Endometrial microvascular endothelial cells (primary cell): ENCODE results near the gene NKPD1. TPM values are rescaled to one million over a fixed set of nuclear protein-coding genes. Genes with fewer than 3 reads are reported as not detected.

ENCODE experiments used
- in situ Hi-C: cut with HindIII; loops from 2 replicates; pipeline ENCODE4 v1.10.0; 2017; ENCODE audit warnings: low sequenced_read_pairs, low pct_unique_long_range_greater_than_20kb; ENCODE audit errors: inconsistent ontology term
- total RNA-seq: library from RNA; depleted of rRNA; stranded (reverse); fragments of >200 nt; gene quantifications from one replicate; pipeline ENCODE4 v1.2.3, GENCODE V29; 2015; ENCODE audit errors: inconsistent ontology term

Gene NKPD1
- total RNA-seq, result not detected

- in situ Hi-C loops, result no loop called here
These were observed at the start of gene NKPD1 for GRCh38 chr19:45160870-45161737. Gene NKPD1 (minus strand): TSS chr19:45160982. CDS start chr19:45160150, 832 bp downstream.

DNA sequence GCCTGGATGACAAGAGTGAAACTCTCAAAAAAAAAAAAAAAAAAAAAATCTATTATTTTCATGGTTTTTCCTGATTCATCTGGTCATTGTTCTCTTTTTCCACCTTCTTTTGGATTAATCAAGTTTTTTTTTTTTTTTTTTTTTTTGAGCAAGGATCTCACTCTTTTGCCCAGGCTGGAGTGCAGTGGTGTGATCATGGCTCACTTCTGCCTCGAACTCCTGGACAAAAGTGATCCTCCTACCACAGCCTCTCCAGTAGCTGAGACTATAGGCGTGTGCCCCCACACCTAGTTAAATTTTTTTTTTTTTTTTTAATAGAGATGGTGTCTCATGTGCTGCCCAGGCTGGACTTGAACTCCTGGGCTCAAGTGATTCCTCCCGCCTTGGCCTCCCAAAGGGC lies 45.5 kb upstream of the NKPD1 start:
- in situ Hi-C loops, result no loop called here

DNA sequence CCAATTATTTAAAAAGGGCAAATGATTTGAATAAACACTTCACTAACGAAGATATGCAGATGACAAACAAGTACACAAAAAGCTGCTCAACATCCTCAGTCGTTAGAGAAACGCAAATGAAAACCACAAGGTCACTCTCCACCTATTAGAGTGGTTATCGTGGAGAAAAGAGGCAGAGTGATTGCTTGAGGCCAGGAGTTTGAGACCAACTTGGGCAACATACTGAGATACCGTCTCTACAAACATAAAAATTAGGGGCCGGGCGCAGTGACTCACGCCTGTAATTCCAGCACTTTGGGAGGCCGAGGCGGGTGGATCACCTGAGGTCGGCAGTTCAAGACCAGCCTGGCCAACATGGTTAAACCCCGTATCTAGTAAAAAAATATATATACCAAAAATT lies 45.0 kb upstream of the NKPD1 start:
- in situ Hi-C loops, result no loop called here

- in situ Hi-C loops, result no loop called here
These were observed 41.9 kb upstream of the NKPD1 start for GRCh38 chr19:45202637-45203036.

- in situ Hi-C loops, result no loop called here
These were observed 39.8 kb upstream of the NKPD1 start for GRCh38 chr19:45200568-45200967.

DNA sequence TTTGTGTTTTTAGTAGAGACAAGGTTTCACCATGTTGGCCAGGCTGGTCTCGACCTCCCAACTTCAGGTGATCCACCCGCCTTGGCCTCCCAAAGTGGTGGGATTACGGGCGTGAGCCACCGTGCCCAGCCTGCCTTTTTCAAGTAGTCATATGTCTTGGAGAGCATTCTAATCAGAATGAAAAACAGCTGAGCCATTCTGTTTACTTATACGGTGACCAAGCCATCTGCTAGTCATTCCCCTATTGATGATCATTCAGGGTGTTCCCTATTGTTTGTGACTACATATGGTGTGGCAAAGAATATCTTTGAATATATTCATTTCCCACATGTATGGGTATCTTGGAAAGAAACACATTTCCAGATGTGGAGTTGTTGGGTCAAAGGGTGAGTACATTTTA lies 35.0 kb upstream of the NKPD1 start:
- in situ Hi-C loops, result no loop called here

GRCh38 chr19:45191375-45191774 lies 30.6 kb upstream of the NKPD1 start:
- in situ Hi-C loops, result no loop called here

DNA sequence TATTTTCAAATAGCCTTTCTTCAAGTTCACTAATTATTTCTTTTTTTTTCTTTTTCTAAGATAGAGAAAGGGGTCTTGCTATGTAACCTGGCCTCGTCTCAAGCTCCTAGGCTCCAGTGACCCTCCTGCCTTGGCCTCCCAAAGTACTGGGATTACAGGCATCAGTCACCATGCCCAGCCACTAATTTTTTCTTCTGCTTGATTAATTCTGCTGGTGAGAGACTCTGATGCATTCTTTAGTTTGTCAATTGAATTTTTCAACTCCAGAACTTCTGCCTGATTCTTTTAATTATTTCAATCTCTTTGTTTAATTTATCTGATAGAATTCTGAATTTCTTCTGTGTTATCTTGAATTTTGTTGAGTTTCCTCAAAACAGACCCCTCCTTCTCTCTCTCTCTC lies 29.2 kb upstream of the NKPD1 start:
- in situ Hi-C loops, result no loop called here

DNA sequence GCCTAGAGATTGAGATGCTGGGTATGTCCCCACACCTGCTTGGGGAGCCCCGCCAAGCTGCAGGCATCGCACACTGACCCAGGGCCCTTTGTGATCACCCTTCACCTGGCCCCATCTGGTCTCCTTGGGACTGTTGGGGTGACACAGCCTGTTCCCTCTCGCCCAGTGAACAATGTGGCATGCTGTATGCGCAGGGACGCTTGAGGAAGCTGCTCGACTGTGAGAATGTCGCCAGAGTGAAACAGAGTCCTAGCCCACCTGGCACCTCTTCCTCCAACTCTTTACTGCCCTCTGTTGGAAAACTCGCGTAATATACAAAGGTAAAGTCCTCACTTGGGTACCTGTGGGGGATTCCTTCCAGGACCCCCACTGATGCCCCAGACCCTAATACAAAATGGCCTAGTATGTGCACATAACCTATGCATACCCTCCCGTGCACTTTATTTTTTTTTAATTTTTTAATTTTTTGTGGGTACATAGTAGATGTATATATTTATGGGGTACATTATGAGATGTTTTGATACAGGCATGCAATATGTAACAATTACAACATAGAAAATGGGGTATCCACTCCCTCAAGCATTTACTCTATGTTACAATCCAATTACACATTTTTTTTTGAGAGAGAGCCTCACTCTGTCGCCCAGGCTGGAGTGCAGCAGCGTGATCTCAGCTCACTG lies 26.8 kb upstream of the NKPD1 start:
- in situ Hi-C loops, result no loop called here

DNA sequence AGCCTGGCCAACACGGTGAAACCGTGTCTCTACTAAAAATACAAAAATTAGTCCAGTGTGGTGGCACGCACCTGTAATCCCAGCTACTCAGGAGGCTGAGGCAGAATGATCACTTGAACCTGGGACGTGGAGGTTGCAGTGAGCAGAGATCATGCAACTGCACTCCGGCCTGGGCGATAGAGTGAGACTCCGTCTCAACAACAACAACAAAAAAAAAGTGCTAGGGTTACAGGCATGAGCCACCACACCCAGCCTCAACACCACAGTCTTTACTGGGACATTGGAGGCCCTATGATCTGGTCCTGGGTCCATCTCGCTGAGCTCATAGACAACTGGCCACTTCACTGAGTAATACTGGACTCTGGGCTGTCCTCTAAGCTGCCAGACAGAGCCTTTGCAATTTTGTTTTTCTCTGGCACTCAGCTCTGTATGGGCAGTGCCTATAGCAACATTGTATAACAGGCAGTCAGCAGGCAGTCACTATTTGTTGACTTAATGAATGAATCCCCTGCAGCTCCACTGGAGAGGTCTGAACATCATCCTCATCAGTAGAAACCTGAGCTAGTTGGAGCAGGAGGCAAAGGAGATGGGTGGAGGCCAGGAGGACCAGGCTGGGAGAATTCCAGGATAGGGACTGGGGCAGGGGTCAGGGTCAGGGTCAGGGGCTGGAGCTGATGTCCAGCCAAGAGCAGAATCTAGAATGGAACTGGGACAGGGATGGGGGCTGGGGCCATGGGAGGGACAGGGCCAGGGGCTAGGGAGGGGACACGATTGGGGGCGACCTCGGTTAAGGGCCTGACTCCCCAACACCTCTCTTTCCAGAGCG lies 25.9 kb upstream of the NKPD1 start:
- in situ Hi-C loops, result no loop called here

- in situ Hi-C loops, result no loop called here
These were observed 23.3 kb upstream of the NKPD1 start for GRCh38 chr19:45184115-45184514.

- in situ Hi-C loops, result no loop called here
These were observed 22.0 kb upstream of the NKPD1 start for GRCh38 chr19:45182758-45183157.

DNA sequence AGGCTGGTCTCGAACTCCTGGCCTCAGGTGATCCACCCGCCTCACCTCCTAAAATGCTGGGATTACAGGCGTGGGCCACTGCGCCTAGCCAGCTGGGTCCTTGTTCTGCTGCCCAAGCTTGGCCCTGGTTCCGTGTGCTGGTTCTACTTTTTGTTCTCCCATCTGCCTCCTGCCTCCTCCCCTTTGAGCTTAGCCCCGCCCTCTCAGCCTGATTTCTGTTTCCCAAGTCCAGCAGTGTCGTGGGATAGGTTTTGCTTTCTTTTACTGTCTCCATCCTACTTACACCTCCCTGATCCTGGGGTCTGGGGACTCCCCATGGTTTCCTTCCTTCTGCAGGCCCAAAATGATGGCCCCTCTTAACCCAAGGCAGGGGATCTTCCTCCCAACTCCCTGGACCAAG lies 20.2 kb upstream of the NKPD1 start:
- in situ Hi-C loops, result no loop called here

DNA sequence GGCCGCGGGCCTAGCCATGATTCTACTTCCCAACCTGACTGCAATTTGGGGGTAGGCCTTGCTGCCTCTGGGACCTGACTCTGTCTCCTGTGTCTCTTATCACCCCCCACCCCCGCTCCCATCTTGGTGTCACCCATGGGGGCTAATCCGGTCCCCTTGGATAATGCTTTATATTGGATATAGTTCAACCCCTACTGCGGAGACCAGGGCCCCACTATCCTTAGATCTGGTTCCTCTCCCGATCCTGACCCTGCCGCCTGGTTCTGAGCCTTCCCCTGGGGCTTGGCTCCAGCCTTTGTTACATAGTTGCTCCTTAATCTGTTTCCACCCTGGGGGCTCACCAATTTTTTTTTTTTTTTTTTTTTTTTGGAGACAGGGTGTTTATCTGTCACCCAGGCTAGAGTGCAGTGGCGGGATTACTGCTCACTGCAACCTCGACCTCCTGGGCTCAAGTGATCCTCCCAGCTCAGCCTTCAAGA lies 19.1 kb upstream of the NKPD1 start:
- in situ Hi-C loops, result no loop called here

GRCh38 chr19:45179072-45179891 lies 18.5 kb upstream of the NKPD1 start:
- in situ Hi-C loops, result no loop called here

- in situ Hi-C loops, result no loop called here
These were observed 17.7 kb upstream of the NKPD1 start, which contains the start of gene BLOC1S3 for GRCh38 chr19:45178262-45179071. Gene BLOC1S3 (plus strand): TSS chr19:45178784. CDS start chr19:45179297, 513 bp downstream.

- in situ Hi-C loops, result no loop called here
These were observed 17.1 kb upstream of the NKPD1 start, which contains the start of gene TRAPPC6A for GRCh38 chr19:45177817-45178261. Gene TRAPPC6A (minus strand): TSS chr19:45178237. CDS start chr19:45178218, 19 bp downstream.
